ENCODE data around the gene PIK3R6. TPM values are rescaled to one million over a fixed set of nuclear protein-coding genes. Genes with fewer than 3 reads are reported as not detected.

The PIK3R6 gene
- total and polyA plus RNA-seq, 2 of the 13 experiments (the other 11 are each of a cell fraction or from before 2014, with no cell fraction given), result not detected

- no peak for TF ChIP-seq ZNF329 (CRISPR knock-in tag; IDR thresholded peaks at IDR 0.05; ENCODE audit: low read depth)
- TF ChIP-seq MXD1 (CRISPR knock-in tag; IDR thresholded peaks at IDR 0.05), result no peak
- TF ChIP-seq ZNF382 (CRISPR knock-in tag; IDR thresholded peaks at IDR 0.05; ENCODE audit: borderline replicate concordance), result no peak
- TF ChIP-seq NFE2L2 (IDR thresholded peaks at IDR 0.05; ENCODE audit: low read length), result no peak
- no peak for TF ChIP-seq NONO (IDR thresholded peaks at IDR 0.05)
- TF ChIP-seq NONO (CRISPR knock-in tag; conservative IDR thresholded peaks at IDR 0.05), result no peak
- no peak for TF ChIP-seq MIXL1 (CRISPR knock-in tag; IDR thresholded peaks at IDR 0.05)
Observed at GRCh38 chr17:8916466-8916865, 49.0 kb upstream of the PIK3R6 start (continued).

GRCh38 chr17:8914554-8914953, 47.1 kb upstream of the PIK3R6 start:
- Histone ChIP-seq H3K9ac (ENCODE audit: insufficient read depth, low read depth, low read length) (no peak overlapping the region), H4K20me1 (ENCODE audit: insufficient read depth, low read length) (no peaks in the 10 kb centered on the region), H3K27me3 (ENCODE audit: control insufficient read depth in 1 of 2, insufficient read depth in 2 of 2, low read length in 2 of 2) (peaks cover 4 to 57% of the 10 kb centered on the region in 2 experiments; a peak in 3 of 5 replicates), H3K4me3 (replicated peaks in 1 of 3; ENCODE audit: insufficient read depth in 1 of 3, low read depth in 2 of 3, low read length in 3 of 3) (no peak overlapping the region), H3K79me2 (ENCODE audit: insufficient read depth, low read length) (no peaks in the 10 kb centered on the region), H3K4me2 (ENCODE audit: low read depth, low read length) (no peak overlapping the region), H3K4me1 (ENCODE audit: insufficient read depth, low read length) (no peaks in the 10 kb centered on the region), H3K27ac (ENCODE audit: extremely low read length, insufficient read depth, low read length) (no peak overlapping the region), H2AFZ (ENCODE audit: low read length) (no peak overlapping the region), H3K9me3 (ENCODE audit: low read length) (no peaks in the 10 kb centered on the region), H3K36me3 (replicated peaks in 1 of 2; ENCODE audit: control insufficient read depth in 1 of 2, insufficient read depth in 2 of 2, low read length in 2 of 2) (no peaks in the 10 kb centered on the region)
- ChIA-PET CTCF (ENCODE audit: low intra/inter-chr PET ratio, low total read pairs) (no interaction called here), POLR2A (no interaction called here)
- ATAC-seq, result no peak
- no peak for FAIRE-seq
- no TSS peak for BruUV-seq (replicated peaks)
- 0% methylated on average over 2 of the region's 8 CpGs for WGBS (ENCODE audit: low lambda C conversion rate)
- intact Hi-C loops (cut with micrococcal nuclease; ENCODE audit: unreplicated experiment), result no loop called here
- in situ Hi-C loops (cut with HindIII; ENCODE audit: extremely low pct_ligation_motif_present, low pct_unique_long_range_greater_than_20kb), result no loop called here
- no peak for DNase-seq (ENCODE audit: low spot score)
- TF ChIP-seq HDAC2 (CRISPR knock-in tag; IDR thresholded peaks at IDR 0.05) (no peak), ZFP1 (CRISPR knock-in tag; IDR thresholded peaks at IDR 0.05) (no peak), PHB2 (IDR thresholded peaks at IDR 0.05; ENCODE audit: partially characterized antibody) (no peak), E2F5 (CRISPR knock-in tag; conservative IDR thresholded peaks at IDR 0.05) (no peak), ZNF207 (IDR thresholded peaks at IDR 0.05; ENCODE audit: borderline replicate concordance) (no peak), ZNF12 (CRISPR knock-in tag; IDR thresholded peaks at IDR 0.05) (no peak), ZNF883 (CRISPR knock-in tag; IDR thresholded peaks at IDR 0.05; ENCODE audit: not compliant biosample characterization) (no peak), GABPA (IDR thresholded peaks at IDR 0.05; ENCODE audit: low read depth, low read length) (no peak), GABPA (CRISPR knock-in tag; IDR thresholded peaks at IDR 0.05; ENCODE audit: low read depth) (no peak)
- TF ChIP-seq, protein P1, sequence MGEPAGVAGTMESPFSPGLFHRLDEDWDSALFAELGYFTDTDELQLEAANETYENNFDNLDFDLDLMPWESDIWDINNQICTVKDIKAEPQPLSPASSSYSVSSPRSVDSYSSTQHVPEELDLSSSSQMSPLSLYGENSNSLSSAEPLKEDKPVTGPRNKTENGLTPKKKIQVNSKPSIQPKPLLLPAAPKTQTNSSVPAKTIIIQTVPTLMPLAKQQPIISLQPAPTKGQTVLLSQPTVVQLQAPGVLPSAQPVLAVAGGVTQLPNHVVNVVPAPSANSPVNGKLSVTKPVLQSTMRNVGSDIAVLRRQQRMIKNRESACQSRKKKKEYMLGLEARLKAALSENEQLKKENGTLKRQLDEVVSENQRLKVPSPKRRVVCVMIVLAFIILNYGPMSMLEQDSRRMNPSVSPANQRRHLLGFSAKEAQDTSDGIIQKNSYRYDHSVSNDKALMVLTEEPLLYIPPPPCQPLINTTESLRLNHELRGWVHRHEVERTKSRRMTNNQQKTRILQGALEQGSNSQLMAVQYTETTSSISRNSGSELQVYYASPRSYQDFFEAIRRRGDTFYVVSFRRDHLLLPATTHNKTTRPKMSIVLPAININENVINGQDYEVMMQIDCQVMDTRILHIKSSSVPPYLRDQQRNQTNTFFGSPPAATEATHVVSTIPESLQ (CRISPR knock-in tag; conservative IDR thresholded peaks at IDR 0.05), result no peak
- TF ChIP-seq, protein P2, sequence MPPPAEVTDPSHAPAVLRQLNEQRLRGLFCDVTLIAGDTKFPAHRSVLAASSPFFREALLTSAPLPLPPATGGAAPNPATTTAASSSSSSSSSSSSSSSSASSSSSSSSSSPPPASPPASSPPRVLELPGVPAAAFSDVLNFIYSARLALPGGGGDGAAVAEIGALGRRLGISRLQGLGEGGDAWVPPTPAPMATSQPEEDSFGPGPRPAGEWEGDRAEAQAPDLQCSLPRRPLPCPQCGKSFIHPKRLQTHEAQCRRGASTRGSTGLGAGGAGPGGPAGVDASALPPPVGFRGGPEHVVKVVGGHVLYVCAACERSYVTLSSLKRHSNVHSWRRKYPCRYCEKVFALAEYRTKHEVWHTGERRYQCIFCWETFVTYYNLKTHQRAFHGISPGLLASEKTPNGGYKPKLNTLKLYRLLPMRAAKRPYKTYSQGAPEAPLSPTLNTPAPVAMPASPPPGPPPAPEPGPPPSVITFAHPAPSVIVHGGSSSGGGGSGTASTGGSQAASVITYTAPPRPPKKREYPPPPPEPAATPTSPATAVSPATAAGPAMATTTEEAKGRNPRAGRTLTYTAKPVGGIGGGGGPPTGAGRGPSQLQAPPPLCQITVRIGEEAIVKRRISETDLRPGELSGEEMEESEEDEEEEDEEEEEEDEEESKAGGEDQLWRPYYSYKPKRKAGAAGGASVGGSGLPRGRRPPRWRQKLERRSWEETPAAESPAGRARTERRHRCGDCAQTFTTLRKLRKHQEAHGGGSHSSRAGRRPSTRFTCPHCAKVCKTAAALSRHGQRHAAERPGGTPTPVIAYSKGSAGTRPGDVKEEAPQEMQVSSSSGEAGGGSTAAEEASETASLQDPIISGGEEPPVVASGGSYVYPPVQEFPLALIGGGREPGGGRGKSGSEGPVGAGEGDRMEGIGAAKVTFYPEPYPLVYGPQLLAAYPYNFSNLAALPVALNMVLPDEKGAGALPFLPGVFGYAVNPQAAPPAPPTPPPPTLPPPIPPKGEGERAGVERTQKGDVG (CRISPR knock-in tag; IDR thresholded peaks at IDR 0.05; ENCODE audit: borderline replicate concordance), result no peak

Data from HepG2 (cell line).